Caco-2 (cell line): ENCODE data around the gene WFS1. TPM values are rescaled to one million over a fixed set of nuclear protein-coding genes. Genes with fewer than 3 reads are reported as not detected.

Experiments
- BruUV-seq: library from RNA; stranded (reverse); fragments of 400-500 nt; replicated peaks from 2 replicates; lab custom pipeline; 2021; lab: Mats Ljungman, UMichigan
- CTCF ChIA-PET: fragments of 300-600 bp; sonication (Branson Sonifier 250); formaldehyde crosslinking; loops from one replicate; lab custom pipeline; 2022; ENCODE audit warnings: antibody characterized with exemption; lab: Charles Lee
- POLR2A ChIA-PET: fragments of 300-600 bp; sonication (Branson Sonifier 250); formaldehyde crosslinking; loops from one replicate; lab custom pipeline; 2022; ENCODE audit warnings: antibody characterized with exemption; lab: Charles Lee
- DNase-seq, 2 experiments: peaks; one replicate each; pipeline versions ENCODE4 v3.0.0 to v3.0.0-alpha.2; 2020 to 2022
- H3K27me3 ChIP-seq: replicated peaks from 2 replicates; pipeline ENCODE4 v1.6.0; 2011; ENCODE audit warnings: low read length; ENCODE audit not compliant: control insufficient read depth, insufficient read depth
- H3K36me3 ChIP-seq: 2 replicates; pipeline ENCODE4 v1.5.1; 2011; ENCODE audit warnings: low read length; ENCODE audit not compliant: control insufficient read depth, insufficient read depth
- H3K4me1 ChIP-seq: fragments of 250-450 bp; sonication (Bioruptor Pico); 2 replicates; pipeline ENCODE4 v1.5.1; 2020; ENCODE audit warnings: mild to moderate bottlenecking
- H3K4me3 ChIP-seq: 2 replicates; pipeline ENCODE4 v1.5.1; 2011; ENCODE audit warnings: low read depth, mild to moderate bottlenecking, control low read depth, low read length
- H3K9me3 ChIP-seq: fragments of 250-450 bp; sonication (Bioruptor Pico); 2 replicates; pipeline ENCODE4 v1.5.1; 2020; ENCODE audit warnings: mild to moderate bottlenecking, moderate library complexity
- H3K27ac Mint-ChIP-seq: one replicate; pipeline ENCODE4 v1.8.0; 2022; ENCODE audit warnings: mixed read lengths; ENCODE audit not compliant: unreplicated experiment
- H3K27me3 Mint-ChIP-seq: one replicate; pipeline ENCODE4 v1.8.0; 2022; ENCODE audit warnings: mixed read lengths; ENCODE audit not compliant: insufficient read depth, unreplicated experiment
- H3K36me3 Mint-ChIP-seq: one replicate; pipeline ENCODE4 v1.8.0; 2022; ENCODE audit warnings: mild to moderate bottlenecking, mixed read lengths; ENCODE audit not compliant: insufficient read depth, unreplicated experiment
- H3K4me1 Mint-ChIP-seq: one replicate; pipeline ENCODE4 v1.8.0; 2022; ENCODE audit warnings: low read depth, mixed read lengths; ENCODE audit not compliant: unreplicated experiment
- H3K4me3 Mint-ChIP-seq: one replicate; pipeline ENCODE4 v1.8.0; 2022; ENCODE audit warnings: mild to moderate bottlenecking, moderate library complexity, mixed read lengths; ENCODE audit not compliant: unreplicated experiment
- H3K9me3 Mint-ChIP-seq: one replicate; pipeline ENCODE4 v1.8.0; 2022; ENCODE audit warnings: mixed read lengths; ENCODE audit not compliant: unreplicated experiment
- intact Hi-C: fragments of 100-400 bp; cut with micrococcal nuclease; formaldehyde crosslinking; loops from one replicate; pipeline ENCODE4 v1.10.0; 2022; ENCODE audit not compliant: unreplicated experiment
- total RNA-seq: library from RNA; stranded (reverse); gene quantifications from 2 replicates; pipeline ENCODE4 v1.2.3, GENCODE V29; 2022
- TF ChIP-seq, protein P1 (sequence below), 2 experiments: fragments of 200-600 bp in 1 of 2; IDR thresholded peaks; 1 replicate in 1 of 2; 2 replicates in 1 of 2; pipeline versions ENCODE4 v1.5.1 to v1.8.0; 2011 to 2022; ENCODE audit warnings: antibody characterized with exemption in 1 of 2, control low read depth in 1 of 2, inconsistent platforms in 1 of 2, low read depth in 1 of 2, low read length in 1 of 2, mild to moderate bottlenecking in 1 of 2, moderate library complexity in 1 of 2; ENCODE audit not compliant: insufficient read depth in 1 of 2, severe bottlenecking in 1 of 2, unreplicated experiment in 1 of 2

The WFS1 gene
- total RNA-seq, 1 experiment from 2014 or later = 24.9 TPM

DNA sequence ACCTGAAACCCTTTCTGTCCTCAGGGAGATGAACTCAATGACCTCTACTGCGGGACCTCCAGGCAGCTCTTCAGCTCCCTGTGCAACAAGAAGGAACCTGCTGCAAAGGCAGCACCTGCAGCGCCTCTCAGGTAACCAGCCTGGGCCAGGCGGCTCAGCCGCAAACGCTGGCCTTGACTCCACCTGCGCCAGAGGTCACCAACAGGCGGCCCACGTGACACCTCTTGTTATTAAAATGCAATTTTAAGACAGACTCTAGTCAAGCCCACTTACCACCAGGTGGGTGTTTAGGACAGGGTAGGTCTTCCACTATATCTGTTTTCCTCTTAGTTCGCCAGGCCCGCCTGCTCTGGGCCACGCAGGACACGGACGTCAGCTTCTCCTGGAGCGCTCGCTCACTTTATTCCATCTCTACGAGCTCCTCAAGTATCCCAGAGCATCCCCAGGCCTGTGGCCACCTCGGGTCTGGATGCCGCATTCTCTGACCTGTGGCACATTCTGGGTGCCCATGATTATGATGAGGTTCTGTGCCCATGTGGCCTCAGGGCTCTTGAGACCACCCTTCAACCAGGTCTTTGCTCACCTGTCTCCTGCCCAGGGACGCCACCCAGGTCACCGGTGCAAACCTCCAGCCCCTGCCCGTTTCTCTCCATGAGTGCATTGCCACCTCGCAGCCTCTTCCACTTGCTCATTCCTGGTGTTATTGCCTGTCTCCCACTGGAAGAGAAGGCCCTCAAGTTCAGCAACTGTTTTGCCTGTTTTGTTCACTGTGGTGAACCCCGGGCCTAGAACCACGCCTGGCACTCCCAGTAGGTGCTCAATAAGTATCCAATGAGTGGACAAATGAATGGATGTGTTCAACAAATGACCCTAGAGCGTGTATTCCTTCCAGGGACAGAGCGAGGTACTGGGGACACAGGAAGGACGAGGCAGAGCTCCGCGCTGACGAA is 36.5 kb upstream of the WFS1 start:
- H3K27me3 ChIP-seq = no peaks in the 10 kb centered on the region
- no peaks in the 10 kb centered on the region for H3K4me1 ChIP-seq
- intact Hi-C loops = no loop called here
- Mint-ChIP-seq H3K27ac (no peak overlapping the region), H3K27me3 (peaks cover 9% of the 10 kb centered on the region), H3K4me3 (no peak overlapping the region), H3K36me3 (no peaks in the 10 kb centered on the region), H3K4me1 (no peaks in the 10 kb centered on the region), H3K9me3 (no peaks in the 10 kb centered on the region)
- no peaks in the 10 kb centered on the region for H3K9me3 ChIP-seq
- H3K4me3 ChIP-seq = no peak overlapping the region
- TF ChIP-seq, protein P1, sequence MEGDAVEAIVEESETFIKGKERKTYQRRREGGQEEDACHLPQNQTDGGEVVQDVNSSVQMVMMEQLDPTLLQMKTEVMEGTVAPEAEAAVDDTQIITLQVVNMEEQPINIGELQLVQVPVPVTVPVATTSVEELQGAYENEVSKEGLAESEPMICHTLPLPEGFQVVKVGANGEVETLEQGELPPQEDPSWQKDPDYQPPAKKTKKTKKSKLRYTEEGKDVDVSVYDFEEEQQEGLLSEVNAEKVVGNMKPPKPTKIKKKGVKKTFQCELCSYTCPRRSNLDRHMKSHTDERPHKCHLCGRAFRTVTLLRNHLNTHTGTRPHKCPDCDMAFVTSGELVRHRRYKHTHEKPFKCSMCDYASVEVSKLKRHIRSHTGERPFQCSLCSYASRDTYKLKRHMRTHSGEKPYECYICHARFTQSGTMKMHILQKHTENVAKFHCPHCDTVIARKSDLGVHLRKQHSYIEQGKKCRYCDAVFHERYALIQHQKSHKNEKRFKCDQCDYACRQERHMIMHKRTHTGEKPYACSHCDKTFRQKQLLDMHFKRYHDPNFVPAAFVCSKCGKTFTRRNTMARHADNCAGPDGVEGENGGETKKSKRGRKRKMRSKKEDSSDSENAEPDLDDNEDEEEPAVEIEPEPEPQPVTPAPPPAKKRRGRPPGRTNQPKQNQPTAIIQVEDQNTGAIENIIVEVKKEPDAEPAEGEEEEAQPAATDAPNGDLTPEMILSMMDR (IDR thresholded peaks at IDR 0.05; ENCODE audit: insufficient read depth in 1 of 2, low read depth in 1 of 2, low read length in 1 of 2, severe bottlenecking in 1 of 2, unreplicated experiment in 1 of 2) = no peak
- POLR2A ChIA-PET = no interaction called here
- no peak for DNase-seq
- no peaks in the 10 kb centered on the region for H3K36me3 ChIP-seq
- BruUV-seq = no TSS peak
- CTCF ChIA-PET = no interaction called here

DNA sequence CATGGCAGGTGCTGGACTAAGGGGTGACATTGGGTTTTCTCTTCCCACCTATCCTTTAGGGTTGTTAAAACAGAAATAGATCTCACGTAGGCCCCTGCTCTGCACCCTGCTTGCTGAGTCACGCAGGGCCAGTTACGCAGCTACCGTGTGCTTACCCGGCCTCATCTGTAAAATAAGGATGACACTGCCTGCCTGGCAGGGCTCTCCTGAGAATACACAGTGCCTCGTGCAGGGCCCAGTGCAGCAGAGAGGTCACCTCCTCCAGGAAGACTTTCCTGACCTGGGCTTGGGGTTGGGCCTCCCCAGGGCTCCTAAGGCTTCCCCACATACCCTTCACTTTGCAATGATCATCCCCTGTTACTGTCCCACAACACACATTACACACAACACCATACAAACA is 35.7 kb upstream of the WFS1 start:
- Mint-ChIP-seq H3K36me3 (no peaks in the 10 kb centered on the region), H3K27me3 (peaks cover 5% of the 10 kb centered on the region), H3K4me3 (no peak overlapping the region), H3K9me3 (no peaks in the 10 kb centered on the region), H3K4me1 (no peaks in the 10 kb centered on the region), H3K27ac (no peak overlapping the region)
- intact Hi-C loops = no loop called here
- Histone ChIP-seq H3K27me3 (no peaks in the 10 kb centered on the region), H3K4me3 (no peak overlapping the region), H3K9me3 (no peaks in the 10 kb centered on the region), H3K36me3 (no peaks in the 10 kb centered on the region), H3K4me1 (no peaks in the 10 kb centered on the region)
- ChIA-PET POLR2A (no interaction called here), CTCF (no interaction called here)
- no TSS peak for BruUV-seq
- TF ChIP-seq, protein P1 (IDR thresholded peaks at IDR 0.05; ENCODE audit: insufficient read depth in 1 of 2, low read depth in 1 of 2, low read length in 1 of 2, severe bottlenecking in 1 of 2, unreplicated experiment in 1 of 2) = no peak
- DNase-seq = no peak

DNA sequence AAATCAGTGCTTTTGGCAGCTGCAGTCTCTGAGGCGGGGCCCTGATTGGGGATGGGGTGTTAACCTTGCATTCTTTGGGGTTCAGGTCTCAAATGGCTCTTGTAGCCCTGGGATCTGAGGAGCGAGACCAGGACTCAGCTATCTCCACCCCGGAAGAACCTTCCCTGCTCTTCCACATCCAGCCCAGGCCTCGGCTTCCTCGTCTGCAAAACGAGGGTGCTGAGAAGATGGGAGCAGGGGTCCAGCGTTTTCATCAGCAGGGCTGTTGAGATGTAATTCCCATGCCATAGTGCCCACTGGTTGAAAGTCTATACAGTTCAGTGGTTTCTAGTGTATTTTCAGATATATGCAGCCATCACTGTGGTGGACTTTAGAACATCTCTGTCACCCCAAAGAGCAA is 34.6 kb upstream of the WFS1 start:
- H3K27me3 Mint-ChIP-seq = peaks cover 5% of the 10 kb centered on the region
- ChIA-PET CTCF (no interaction called here), POLR2A (no interaction called here)
- intact Hi-C loops = no loop called here
- H3K27ac Mint-ChIP-seq = no peak overlapping the region
- H3K36me3 Mint-ChIP-seq = no peaks in the 10 kb centered on the region
- Histone ChIP-seq H3K27me3 (no peaks in the 10 kb centered on the region), H3K36me3 (no peaks in the 10 kb centered on the region), H3K4me1 (no peaks in the 10 kb centered on the region), H3K4me3 (no peak overlapping the region), H3K9me3 (no peaks in the 10 kb centered on the region)
- TF ChIP-seq, protein P1 (IDR thresholded peaks at IDR 0.05; ENCODE audit: insufficient read depth in 1 of 2, low read depth in 1 of 2, low read length in 1 of 2, severe bottlenecking in 1 of 2, unreplicated experiment in 1 of 2) = no peak
- no peaks in the 10 kb centered on the region for H3K4me1 Mint-ChIP-seq
- no peak for DNase-seq
- H3K9me3 Mint-ChIP-seq = no peaks in the 10 kb centered on the region
- BruUV-seq = no TSS peak
- no peak overlapping the region for H3K4me3 Mint-ChIP-seq
